Suprapubic skin (tissue), 4 donors: ENCODE results near the gene WNT9B. TPM values are rescaled to one million over a fixed set of nuclear protein-coding genes. Genes with fewer than 3 reads are reported as not detected.

Experiments used
- DNase-seq, 2 donors: peaks; one replicate each; pipeline ENCODE4 v3.0.0-alpha.2; 2019; ENCODE audit warnings: low spot score in 2 of 2
- H3K27ac ChIP-seq: fragments of 200-600 bp; sonication (generic); one replicate; pipeline ENCODE4 v1.5.1; 2019
- H3K27me3 ChIP-seq: fragments of 200-600 bp; sonication (generic); one replicate; pipeline ENCODE4 v1.5.1; 2019
- H3K36me3 ChIP-seq: fragments of 200-600 bp; sonication (generic); one replicate; pipeline ENCODE4 v1.5.1; 2019
- H3K4me1 ChIP-seq: fragments of 200-600 bp; sonication (generic); one replicate; pipeline ENCODE4 v1.5.1; 2019
- H3K4me3 ChIP-seq: fragments of 200-600 bp; sonication (generic); one replicate; pipeline ENCODE4 v1.5.1; 2019; ENCODE audit warnings: mild to moderate bottlenecking
- H3K9me3 ChIP-seq: fragments of 200-600 bp; sonication (generic); one replicate; pipeline ENCODE4 v1.5.1; 2019
- EP300 ChIP-seq: sonication (generic); formaldehyde crosslinking; IDR thresholded peaks from one replicate; pipeline ENCODE4 v1.6.1; 2017; ENCODE audit warnings: antibody characterized with exemption
- POLR2A ChIP-seq, 2 donors: fragments of 450-650 bp; IDR thresholded peaks; one replicate each; pipeline ENCODE4 v1.6.1; 2017; ENCODE audit warnings: antibody characterized with exemption in 2 of 2, mild to moderate bottlenecking in 2 of 2, moderate library complexity in 2 of 2
- POLR2AphosphoS5 ChIP-seq, 3 donors: sonication (generic); formaldehyde crosslinking; IDR thresholded peaks; one replicate each; pipeline ENCODE4 v1.6.1; 2017; ENCODE audit warnings: antibody characterized with exemption in 3 of 3
- WGBS: methylation state at CpG from one replicate; pipeline ENCODE4 v1.1.5; 2018; 5-methylcytosine and 5-hydroxymethylcytosine counted together
- total RNA-seq, 4 donors: library from RNA; depleted of rRNA; stranded (reverse); fragments of >200 nt; gene quantifications; one replicate each; pipeline ENCODE4 v1.1.0, GENCODE V29; 2016
- TF ChIP-seq, protein P1 (sequence below), 2 donors: fragments of 200-600 bp in 1 of 2; fragments of 450-650 bp in 1 of 2; sonication (generic) in 1 of 2; IDR thresholded peaks; one replicate each; pipeline ENCODE4 v1.5.1; 2016 to 2019; ENCODE audit warnings: antibody characterized with exemption in 2 of 2, mild to moderate bottlenecking in 1 of 2, moderate library complexity in 1 of 2

Gene WNT9B
- total RNA-seq, 4 donors from 2014 or later = 3.6 to 8.3 (median 4.5) TPM

DNA sequence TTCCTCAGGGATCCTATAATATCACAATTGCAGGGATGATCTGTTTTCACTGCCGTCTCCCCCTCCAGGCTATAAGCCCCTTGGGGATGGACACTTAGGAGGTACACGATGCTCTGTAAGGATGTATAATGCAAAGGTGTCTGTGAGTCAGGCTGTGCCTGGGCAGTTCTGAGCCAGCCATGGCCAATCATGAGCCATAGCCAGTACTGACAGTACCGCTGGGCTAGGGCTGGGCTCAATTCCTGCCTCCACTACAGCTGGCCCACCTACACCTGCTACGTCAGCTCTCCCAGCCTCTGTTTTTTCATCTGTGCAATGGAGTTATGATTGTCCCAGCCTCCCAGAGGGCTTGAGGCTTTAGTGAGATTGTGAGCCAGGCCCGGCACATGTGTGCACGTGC, 2.8 kb upstream of the WNT9B start:
- no peak for DNase-seq
- Histone ChIP-seq H3K27ac (no peak overlapping the region), H3K4me3 (no peak overlapping the region), H3K27me3 (peaks cover 63% of the 10 kb centered on the region), H3K9me3 (no peaks in the 10 kb centered on the region), H3K36me3 (no peaks in the 10 kb centered on the region), H3K4me1 (peaks cover 14% of the 10 kb centered on the region)
- no peak for TF ChIP-seq POLR2A (IDR thresholded peaks at IDR 0.05)
- TF ChIP-seq POLR2AphosphoS5 (IDR thresholded peaks at IDR 0.05) = no peak
- TF ChIP-seq, protein P1, sequence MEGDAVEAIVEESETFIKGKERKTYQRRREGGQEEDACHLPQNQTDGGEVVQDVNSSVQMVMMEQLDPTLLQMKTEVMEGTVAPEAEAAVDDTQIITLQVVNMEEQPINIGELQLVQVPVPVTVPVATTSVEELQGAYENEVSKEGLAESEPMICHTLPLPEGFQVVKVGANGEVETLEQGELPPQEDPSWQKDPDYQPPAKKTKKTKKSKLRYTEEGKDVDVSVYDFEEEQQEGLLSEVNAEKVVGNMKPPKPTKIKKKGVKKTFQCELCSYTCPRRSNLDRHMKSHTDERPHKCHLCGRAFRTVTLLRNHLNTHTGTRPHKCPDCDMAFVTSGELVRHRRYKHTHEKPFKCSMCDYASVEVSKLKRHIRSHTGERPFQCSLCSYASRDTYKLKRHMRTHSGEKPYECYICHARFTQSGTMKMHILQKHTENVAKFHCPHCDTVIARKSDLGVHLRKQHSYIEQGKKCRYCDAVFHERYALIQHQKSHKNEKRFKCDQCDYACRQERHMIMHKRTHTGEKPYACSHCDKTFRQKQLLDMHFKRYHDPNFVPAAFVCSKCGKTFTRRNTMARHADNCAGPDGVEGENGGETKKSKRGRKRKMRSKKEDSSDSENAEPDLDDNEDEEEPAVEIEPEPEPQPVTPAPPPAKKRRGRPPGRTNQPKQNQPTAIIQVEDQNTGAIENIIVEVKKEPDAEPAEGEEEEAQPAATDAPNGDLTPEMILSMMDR (IDR thresholded peaks at IDR 0.05) = no peak
- no peak for TF ChIP-seq EP300
- WGBS = 81% methylated on average over 6 of the region's 6 CpGs

DNA sequence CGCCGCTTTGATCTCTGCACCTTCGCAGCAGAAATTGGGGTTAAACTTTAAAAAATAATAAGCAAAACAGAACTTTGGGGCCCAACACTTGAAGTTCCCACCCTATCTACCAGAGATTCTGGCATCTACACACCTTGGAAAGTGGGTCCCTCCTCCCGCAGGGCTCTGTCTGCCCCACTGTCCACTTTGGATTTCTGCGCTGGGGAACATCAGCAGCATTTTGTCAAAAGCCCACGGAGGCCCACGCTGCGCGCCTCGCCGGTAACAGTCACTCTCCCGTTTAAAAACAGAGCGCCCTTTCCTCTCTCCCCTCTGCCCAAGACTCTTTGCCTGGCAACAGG, 725 bp upstream of the WNT9B start:
- TF ChIP-seq, protein P1 (IDR thresholded peaks at IDR 0.05) = no peak
- TF ChIP-seq POLR2A (IDR thresholded peaks at IDR 0.05) (no peak), EP300 (no peak)
- H3K4me3 ChIP-seq = peak overlapping the region; percentile 52
- WGBS = 56% methylated on average over 13 of the region's 13 CpGs
- DNase-seq = no peak
- H3K4me1 ChIP-seq = peaks cover 14% of the 10 kb centered on the region
- H3K27me3 ChIP-seq = peaks cover 60% of the 10 kb centered on the region
- no peaks in the 10 kb centered on the region for H3K9me3 ChIP-seq
- H3K27ac ChIP-seq = no peak overlapping the region
- no peaks in the 10 kb centered on the region for H3K36me3 ChIP-seq

DNA sequence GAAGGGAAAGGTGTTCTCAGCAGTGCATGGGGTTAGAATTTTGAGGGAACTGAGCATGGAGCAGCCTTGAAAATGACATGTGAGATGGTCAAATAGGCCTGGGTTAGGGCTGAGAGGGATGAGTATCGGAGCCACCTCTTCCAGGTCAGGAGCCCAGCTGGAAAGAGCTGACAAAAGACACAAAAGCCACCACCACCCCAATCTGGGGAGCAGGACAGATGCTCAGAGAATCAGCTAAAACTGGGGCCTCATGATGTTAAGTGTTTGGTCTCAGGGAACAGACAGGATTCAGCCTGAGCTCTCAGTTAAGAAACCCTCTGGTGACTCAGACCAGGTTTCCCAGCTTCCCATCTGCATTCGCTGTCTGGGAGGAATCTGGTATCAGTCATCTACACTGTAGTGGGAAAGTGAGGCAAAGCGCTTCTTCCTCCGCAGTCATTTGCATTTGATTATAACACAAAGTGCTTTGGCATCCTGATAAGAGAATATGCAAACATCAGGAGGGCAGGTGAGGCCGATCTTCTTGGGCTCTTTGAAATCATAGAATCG, 2.6 kb downstream of the WNT9B start:
- 67% methylated on average over 6 of the region's 6 CpGs for WGBS
- H3K36me3 ChIP-seq = no peaks in the 10 kb centered on the region
- TF ChIP-seq EP300 = no peak
- TF ChIP-seq POLR2A (IDR thresholded peaks at IDR 0.05) = no peak
- no peak for TF ChIP-seq POLR2AphosphoS5 (IDR thresholded peaks at IDR 0.05)
- TF ChIP-seq, protein P1 (IDR thresholded peaks at IDR 0.05) = no peak
- no peak for DNase-seq
- no peak overlapping the region for H3K4me3 ChIP-seq
- peaks cover 47% of the 10 kb centered on the region for H3K27me3 ChIP-seq
- peaks cover 14% of the 10 kb centered on the region for H3K4me1 ChIP-seq
- no peak overlapping the region for H3K27ac ChIP-seq
- H3K9me3 ChIP-seq = no peaks in the 10 kb centered on the region

DNA sequence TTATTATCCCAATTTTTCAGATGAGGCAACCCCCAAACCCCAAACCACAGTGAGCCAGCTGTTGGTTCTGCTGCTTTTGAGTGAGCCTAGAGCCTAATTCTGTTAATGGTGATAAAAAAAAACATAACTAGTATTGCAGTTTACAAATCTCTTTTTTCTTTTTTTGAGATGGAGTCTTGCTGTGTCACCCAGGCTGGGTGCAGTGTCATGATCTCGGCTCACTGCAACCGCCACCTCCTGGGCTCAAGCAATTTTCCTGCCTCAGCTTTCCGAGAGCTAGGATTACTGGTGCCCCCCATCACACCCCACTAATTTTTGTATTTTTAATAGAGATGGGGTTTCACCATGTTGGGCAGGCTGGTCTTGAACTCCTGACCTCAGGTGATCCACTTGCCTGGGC, 3.1 kb downstream of the WNT9B start:
- Histone ChIP-seq H3K27ac (no peak overlapping the region), H3K36me3 (no peaks in the 10 kb centered on the region), H3K4me3 (no peak overlapping the region), H3K4me1 (peaks cover 14% of the 10 kb centered on the region), H3K27me3 (peaks cover 41% of the 10 kb centered on the region), H3K9me3 (no peaks in the 10 kb centered on the region)
- TF ChIP-seq POLR2A (IDR thresholded peaks at IDR 0.05) (no peak), POLR2AphosphoS5 (IDR thresholded peaks at IDR 0.05) (no peak), EP300 (no peak)
- TF ChIP-seq, protein P1 (IDR thresholded peaks at IDR 0.05) = no peak
- no peak for DNase-seq
- WGBS = 91% methylated on average over 3 of the region's 3 CpGs

DNA sequence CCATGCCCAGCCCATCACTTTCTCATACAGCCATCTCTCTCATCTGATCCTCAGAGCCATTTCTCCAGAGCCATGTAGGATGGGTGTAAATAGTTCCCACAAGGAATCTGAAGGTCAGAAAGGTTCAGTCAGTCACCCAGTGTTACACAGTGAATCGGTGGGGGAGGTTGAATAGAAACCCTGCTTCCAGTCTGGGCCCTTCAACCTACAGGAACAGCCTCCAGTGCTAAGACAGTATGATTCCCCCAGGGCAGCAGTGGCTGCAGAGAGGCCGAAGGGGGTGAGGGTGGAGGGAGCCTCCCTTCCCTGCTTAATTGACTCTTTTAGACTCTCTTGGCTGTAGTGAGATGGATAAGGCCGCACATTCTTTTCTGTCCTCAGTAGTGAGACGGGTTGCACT, 3.6 kb downstream of the WNT9B start:
- H3K36me3 ChIP-seq = no peaks in the 10 kb centered on the region
- WGBS = 94% methylated on average over 4 of the region's 4 CpGs
- H3K4me3 ChIP-seq = no peak overlapping the region
- no peaks in the 10 kb centered on the region for H3K9me3 ChIP-seq
- DNase-seq = no peak
- H3K27ac ChIP-seq = no peak overlapping the region
- peaks cover 14% of the 10 kb centered on the region for H3K4me1 ChIP-seq
- no peak for TF ChIP-seq POLR2AphosphoS5 (IDR thresholded peaks at IDR 0.05)
- no peak for TF ChIP-seq POLR2A (IDR thresholded peaks at IDR 0.05)
- TF ChIP-seq, protein P1 (IDR thresholded peaks at IDR 0.05) = no peak
- no peak for TF ChIP-seq EP300
- H3K27me3 ChIP-seq = peaks cover 39% of the 10 kb centered on the region
